Activated CD4-positive, alpha-beta T cell treated with anti-CD3 and anti-CD28 coated beads for 36 hours (primary cell): ENCODE data around the gene NOC4L. TPM values are rescaled to one million over a fixed set of nuclear protein-coding genes. Genes with fewer than 3 reads are reported as not detected.
A peak's percentile ranks its signal among the peaks of the same experiment; 100 is the strongest.
"Not testable (repeated sequence)": the region's sequence is repeated elsewhere in the genome, so short reads cannot be mapped to it uniquely, and the experiment has no call there.

Experiments used
- ATAC-seq: fragments of 200-7000 bp; cut with Tn5 transposase; one replicate; pipeline ENCODE4 v1.10.0; 2021; ENCODE audit warnings: mild to moderate bottlenecking, moderate library complexity
- CTCF ChIA-PET: fragments of 350-600 bp; sonication (Branson Sonifier 250); formaldehyde crosslinking; loops from one replicate; lab custom pipeline; 2021; ENCODE audit warnings: antibody characterized with exemption; lab: Charles Lee
- POLR2A ChIA-PET: fragments of 350-600 bp; sonication (Branson Sonifier 250); formaldehyde crosslinking; loops from one replicate; lab custom pipeline; 2021; ENCODE audit warnings: antibody characterized with exemption, inconsistent platforms; lab: Charles Lee
- DNase-seq: peaks from one replicate; pipeline ENCODE4 v3.0.0-alpha.2; 2020
- H3K27ac Mint-ChIP-seq: one replicate; pipeline ENCODE4 v1.8.0; 2021; ENCODE audit warnings: mixed read lengths
- H3K27me3 Mint-ChIP-seq: one replicate; pipeline ENCODE4 v1.8.0; 2021; ENCODE audit warnings: mixed read lengths
- H3K36me3 Mint-ChIP-seq: one replicate; pipeline ENCODE4 v1.8.0; 2021; ENCODE audit warnings: low read depth, mixed read lengths
- H3K4me1 Mint-ChIP-seq: one replicate; pipeline ENCODE4 v1.8.0; 2021; ENCODE audit warnings: mixed read lengths
- H3K4me3 Mint-ChIP-seq: one replicate; pipeline ENCODE4 v1.8.0; 2021; ENCODE audit warnings: mild to moderate bottlenecking, moderate library complexity, mixed read lengths
- H3K9me3 Mint-ChIP-seq: one replicate; pipeline ENCODE4 v1.8.0; 2021; ENCODE audit warnings: low read depth, mixed read lengths
- intact Hi-C, 2 experiments: fragments of 100-400 bp; cut with DNase I in 1 of 2; cut with micrococcal nuclease in 1 of 2; formaldehyde crosslinking; loops; one replicate each; pipeline versions ENCODE4 v1.14.2 to v1.15.1; 2022 to 2024; cut with DNase I, micrococcal nuclease
- total RNA-seq, 2 experiments: library from RNA; stranded (reverse); gene quantifications; one replicate each; pipeline ENCODE4 v1.2.3, GENCODE V29; 2021

Gene NOC4L
- total RNA-seq, 2 experiments from 2014 or later = 30.5 to 35.7 TPM

- peaks cover 26% of the 10 kb centered on the region for H3K4me1 Mint-ChIP-seq
- ChIA-PET POLR2A (interaction anchor here (0.7 to 1.0 kb wide), 2 partner anchors 10 to 36 kb away, joined by 4 read pairs; no protein-coding TSS in a partner anchor), CTCF (no interaction called here)
- DNase-seq (no peak), ATAC-seq (peak; percentile 15)
- peaks cover 11% of the 10 kb centered on the region for H3K9me3 Mint-ChIP-seq
- H3K36me3 Mint-ChIP-seq = peaks cover 6% of the 10 kb centered on the region
- intact Hi-C loops = no loop called here
- H3K27ac Mint-ChIP-seq = peak overlapping the region; percentile 79
- H3K4me3 Mint-ChIP-seq = peak overlapping the region; percentile 78
- H3K27me3 Mint-ChIP-seq = no peaks in the 10 kb centered on the region
Observed at GRCh38 chr12:132190012-132190755, 45.9 kb downstream of the NOC4L start.

- ChIA-PET CTCF (no interaction called here), POLR2A (no interaction called here)
- peaks cover 6% of the 10 kb centered on the region for H3K36me3 Mint-ChIP-seq
- no peaks in the 10 kb centered on the region for H3K27me3 Mint-ChIP-seq
- intact Hi-C loops = no loop called here
- ATAC-seq = no peak
- peaks cover 20% of the 10 kb centered on the region for H3K4me1 Mint-ChIP-seq
- peak overlapping the region; percentile 78 for H3K4me3 Mint-ChIP-seq
- no peak overlapping the region for H3K27ac Mint-ChIP-seq
- no peak for DNase-seq
- peaks cover 11% of the 10 kb centered on the region for H3K9me3 Mint-ChIP-seq
Observed at GRCh38 chr12:132190834-132191500, 46.7 kb downstream of the NOC4L start.

GRCh38 chr12:132191715-132192553 lies 47.7 kb downstream of the NOC4L start:
- H3K9me3 Mint-ChIP-seq = peaks cover 11% of the 10 kb centered on the region
- no peak overlapping the region for H3K4me3 Mint-ChIP-seq
- no peaks in the 10 kb centered on the region for H3K27me3 Mint-ChIP-seq
- H3K27ac Mint-ChIP-seq = no peak overlapping the region
- no peak for DNase-seq
- intact Hi-C loops = no loop called here
- H3K4me1 Mint-ChIP-seq = peaks cover 12% of the 10 kb centered on the region
- peaks cover 6% of the 10 kb centered on the region for H3K36me3 Mint-ChIP-seq
- POLR2A ChIA-PET = interaction anchor here (0.5 kb wide), 1 partner anchor 497 kb away, joined by 3 read pairs; no protein-coding TSS in a partner anchor
- CTCF ChIA-PET = no interaction called here
- no peak for ATAC-seq

GRCh38 chr12:132194056-132194455 lies 49.8 kb downstream of the NOC4L start:
- CTCF ChIA-PET = interaction anchor here (0.6 to 1.0 kb wide), 3 partner anchors 25 to 32 kb away, joined by 3 read pairs; no protein-coding TSS in a partner anchor
- ATAC-seq (no peak), DNase-seq (peak; percentile 62)
- Mint-ChIP-seq H3K27ac (no peak overlapping the region), H3K9me3 (peaks cover 11% of the 10 kb centered on the region), H3K4me1 (peaks cover 10% of the 10 kb centered on the region), H3K27me3 (no peaks in the 10 kb centered on the region), H3K4me3 (no peak overlapping the region), H3K36me3 (peaks cover 6% of the 10 kb centered on the region)
- POLR2A ChIA-PET = no interaction called here
- intact Hi-C loops = loop anchor here in 1 of 2 experiments (1.0 kb wide), 1 partner anchor 40 kb away; no protein-coding TSS in a partner anchor

GRCh38 chr12:132194556-132194955 lies 50.3 kb downstream of the NOC4L start:
- ATAC-seq = no peak
- Mint-ChIP-seq H3K27ac (no peak overlapping the region), H3K4me1 (peaks cover 6% of the 10 kb centered on the region), H3K27me3 (no peaks in the 10 kb centered on the region), H3K9me3 (peaks cover 11% of the 10 kb centered on the region), H3K4me3 (no peak overlapping the region), H3K36me3 (peaks cover 6% of the 10 kb centered on the region)
- intact Hi-C loops = loop anchor here in 1 of 2 experiments (1.0 kb wide), 1 partner anchor 40 kb away; no protein-coding TSS in a partner anchor
- ChIA-PET POLR2A (no interaction called here), CTCF (interaction anchor here (0.6 to 1.0 kb wide), 3 partner anchors 28 to 41 kb away, joined by 3 read pairs; no protein-coding TSS in a partner anchor)
- no peak for DNase-seq

GRCh38 chr12:132195242-132195641 lies 51.0 kb downstream of the NOC4L start:
- H3K27ac Mint-ChIP-seq, H3K27me3 Mint-ChIP-seq, H3K4me1 Mint-ChIP-seq, DNase-seq, ATAC-seq, H3K36me3 Mint-ChIP-seq, POLR2A ChIA-PET, H3K4me3 Mint-ChIP-seq, intact Hi-C loops: not testable (repeated sequence)
- peaks cover 11% of the 10 kb centered on the region for H3K9me3 Mint-ChIP-seq
- CTCF ChIA-PET = interaction anchor here (0.6 kb wide), 1 partner anchor 42 kb away, joined by 3 read pairs; no protein-coding TSS in a partner anchor

GRCh38 chr12:132196038-132196872 lies 52.0 kb downstream of the NOC4L start:
- Mint-ChIP-seq H3K27me3 (no peaks in the 10 kb centered on the region), H3K36me3 (peaks cover 6% of the 10 kb centered on the region), H3K4me3 (no peak overlapping the region), H3K4me1 (no peaks in the 10 kb centered on the region), H3K9me3 (peaks cover 11% of the 10 kb centered on the region), H3K27ac (no peak overlapping the region)
- DNase-seq (no peak), ATAC-seq (no peak)
- intact Hi-C loops = no loop called here
- CTCF ChIA-PET = interaction anchor here (0.6 kb wide), 1 partner anchor 100 kb away, joined by 4 read pairs; no protein-coding TSS in a partner anchor
- POLR2A ChIA-PET = no interaction called here

- Mint-ChIP-seq H3K36me3 (peaks cover 6% of the 10 kb centered on the region), H3K27me3 (no peaks in the 10 kb centered on the region), H3K4me3 (no peak overlapping the region), H3K27ac (no peak overlapping the region), H3K9me3 (peaks cover 11% of the 10 kb centered on the region), H3K4me1 (no peaks in the 10 kb centered on the region)
- intact Hi-C loops = no loop called here
- ATAC-seq (no peak), DNase-seq (no peak)
- ChIA-PET CTCF (interaction anchor here (0.6 kb wide), 1 partner anchor 99 kb away, joined by 4 read pairs; no protein-coding TSS in a partner anchor), POLR2A (no interaction called here)
Observed at GRCh38 chr12:132196873-132197390, 52.7 kb downstream of the NOC4L start.

- no peak overlapping the region for H3K4me3 Mint-ChIP-seq
- no peak overlapping the region for H3K27ac Mint-ChIP-seq
- no peaks in the 10 kb centered on the region for H3K4me1 Mint-ChIP-seq
- H3K27me3 Mint-ChIP-seq = no peaks in the 10 kb centered on the region
- H3K9me3 Mint-ChIP-seq = peaks cover 11% of the 10 kb centered on the region
- intact Hi-C loops = no loop called here
- DNase-seq = no peak
- POLR2A ChIA-PET = no interaction called here
- H3K36me3 Mint-ChIP-seq = peaks cover 6% of the 10 kb centered on the region
- ATAC-seq = no peak
- CTCF ChIA-PET = no interaction called here
Observed at GRCh38 chr12:132197581-132198354, 53.5 kb downstream of the NOC4L start.

GRCh38 chr12:132199101-132199500 lies 54.8 kb downstream of the NOC4L start:
- Mint-ChIP-seq H3K4me3 (no peak overlapping the region), H3K36me3 (peaks cover 2% of the 10 kb centered on the region), H3K27ac (no peak overlapping the region), H3K27me3 (peaks cover 3% of the 10 kb centered on the region), H3K4me1 (no peaks in the 10 kb centered on the region), H3K9me3 (peaks cover 4% of the 10 kb centered on the region)
- ChIA-PET POLR2A (no interaction called here), CTCF (no interaction called here)
- intact Hi-C loops = no loop called here
- no peak for DNase-seq
- ATAC-seq = no peak
